Nephron progenitor cell (in vitro differentiated cells): ENCODE data around the gene CLIC1.
A peak's percentile ranks its signal among the peaks of the same experiment; 100 is the strongest.

Experiments
- DNase-seq: peaks from one replicate; pipeline ENCODE4 v3.0.0; 2021
- H3K27ac Mint-ChIP-seq: 2 replicates; pipeline ENCODE4 v1.8.0; 2021; ENCODE audit warnings: mild to moderate bottlenecking, moderate library complexity, mixed read lengths
- H3K27me3 Mint-ChIP-seq: 2 replicates; pipeline ENCODE4 v1.8.0; 2021; ENCODE audit warnings: mild to moderate bottlenecking, low read depth, mixed read lengths; ENCODE audit not compliant: poor library complexity
- H3K36me3 Mint-ChIP-seq: 2 replicates; pipeline ENCODE4 v1.8.0; 2021; ENCODE audit warnings: low read depth, mixed read lengths
- H3K4me1 Mint-ChIP-seq: 2 replicates; pipeline ENCODE4 v1.8.0; 2021; ENCODE audit warnings: mixed read lengths
- H3K4me3 Mint-ChIP-seq: 2 replicates; pipeline ENCODE4 v1.8.0; 2021; ENCODE audit warnings: mild to moderate bottlenecking, moderate library complexity, mixed read lengths
- H3K9me3 Mint-ChIP-seq: 2 replicates; pipeline ENCODE4 v1.8.0; 2021; ENCODE audit warnings: mild to moderate bottlenecking, moderate library complexity, mixed read lengths
- TF ChIP-seq, protein P1 (sequence below): fragments of 200-600 bp; sonication (generic); IDR thresholded peaks from 2 replicates; pipeline ENCODE4 v1.5.0; 2021; ENCODE audit warnings: antibody characterized with exemption

The CLIC1 gene

DNA sequence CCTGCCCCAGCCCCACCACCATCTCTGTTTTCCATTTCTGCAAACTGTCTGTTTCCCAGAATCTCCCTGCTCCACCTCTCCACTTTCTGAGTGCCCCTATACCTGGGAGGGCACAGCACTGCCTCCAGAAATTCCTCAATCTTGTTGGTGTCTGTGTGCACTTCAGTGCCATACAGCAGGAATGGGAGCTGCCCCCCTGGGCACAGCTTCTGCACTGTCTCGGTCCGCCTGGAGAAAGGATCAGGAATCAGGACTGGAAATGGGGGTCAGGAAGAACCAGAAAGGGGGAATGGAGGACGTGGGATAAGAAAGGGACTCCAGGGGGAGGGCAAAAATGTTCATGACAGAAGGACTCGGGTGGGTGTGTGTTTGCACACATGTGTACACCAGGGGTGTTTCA lies 2.6 kb downstream of the CLIC1 start:
- peaks cover 78% of the 10 kb centered on the region for H3K4me1 Mint-ChIP-seq

DNA sequence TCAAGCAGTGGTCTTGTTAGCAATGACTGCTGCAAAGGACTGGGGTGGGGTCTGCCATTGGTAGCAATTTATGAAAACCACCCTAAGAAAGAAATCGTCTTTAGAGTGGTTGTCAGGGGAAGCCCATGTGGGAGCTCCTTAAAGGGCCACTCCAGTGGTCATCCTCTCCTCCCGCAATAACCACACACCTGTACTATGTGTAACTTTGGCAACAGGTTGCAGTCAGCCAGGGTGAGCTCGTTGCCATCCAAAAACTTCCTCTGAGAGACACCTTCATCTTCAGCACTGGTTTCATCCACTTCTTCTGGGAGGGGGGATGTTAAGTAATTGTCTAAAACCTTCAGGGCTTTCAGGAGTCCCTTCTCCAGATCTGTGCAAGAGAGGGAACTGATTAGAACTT lies 4.3 kb downstream of the CLIC1 start:
- peaks cover 48% of the 10 kb centered on the region for H3K36me3 Mint-ChIP-seq
- no peaks in the 10 kb centered on the region for H3K9me3 Mint-ChIP-seq
- no peak overlapping the region for H3K4me3 Mint-ChIP-seq

More for the DNA sequence above, 2.6 kb downstream of the CLIC1 start:
- H3K9me3 Mint-ChIP-seq, result no peaks in the 10 kb centered on the region
- H3K27ac Mint-ChIP-seq, result peak overlapping the region; percentile 77
- H3K36me3 Mint-ChIP-seq, result peaks cover 35% of the 10 kb centered on the region
- H3K4me3 Mint-ChIP-seq, result peak overlapping the region; percentile 98
- no peak for DNase-seq
- no peaks in the 10 kb centered on the region for H3K27me3 Mint-ChIP-seq
- TF ChIP-seq, protein P1, sequence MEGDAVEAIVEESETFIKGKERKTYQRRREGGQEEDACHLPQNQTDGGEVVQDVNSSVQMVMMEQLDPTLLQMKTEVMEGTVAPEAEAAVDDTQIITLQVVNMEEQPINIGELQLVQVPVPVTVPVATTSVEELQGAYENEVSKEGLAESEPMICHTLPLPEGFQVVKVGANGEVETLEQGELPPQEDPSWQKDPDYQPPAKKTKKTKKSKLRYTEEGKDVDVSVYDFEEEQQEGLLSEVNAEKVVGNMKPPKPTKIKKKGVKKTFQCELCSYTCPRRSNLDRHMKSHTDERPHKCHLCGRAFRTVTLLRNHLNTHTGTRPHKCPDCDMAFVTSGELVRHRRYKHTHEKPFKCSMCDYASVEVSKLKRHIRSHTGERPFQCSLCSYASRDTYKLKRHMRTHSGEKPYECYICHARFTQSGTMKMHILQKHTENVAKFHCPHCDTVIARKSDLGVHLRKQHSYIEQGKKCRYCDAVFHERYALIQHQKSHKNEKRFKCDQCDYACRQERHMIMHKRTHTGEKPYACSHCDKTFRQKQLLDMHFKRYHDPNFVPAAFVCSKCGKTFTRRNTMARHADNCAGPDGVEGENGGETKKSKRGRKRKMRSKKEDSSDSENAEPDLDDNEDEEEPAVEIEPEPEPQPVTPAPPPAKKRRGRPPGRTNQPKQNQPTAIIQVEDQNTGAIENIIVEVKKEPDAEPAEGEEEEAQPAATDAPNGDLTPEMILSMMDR, result no peak

DNA sequence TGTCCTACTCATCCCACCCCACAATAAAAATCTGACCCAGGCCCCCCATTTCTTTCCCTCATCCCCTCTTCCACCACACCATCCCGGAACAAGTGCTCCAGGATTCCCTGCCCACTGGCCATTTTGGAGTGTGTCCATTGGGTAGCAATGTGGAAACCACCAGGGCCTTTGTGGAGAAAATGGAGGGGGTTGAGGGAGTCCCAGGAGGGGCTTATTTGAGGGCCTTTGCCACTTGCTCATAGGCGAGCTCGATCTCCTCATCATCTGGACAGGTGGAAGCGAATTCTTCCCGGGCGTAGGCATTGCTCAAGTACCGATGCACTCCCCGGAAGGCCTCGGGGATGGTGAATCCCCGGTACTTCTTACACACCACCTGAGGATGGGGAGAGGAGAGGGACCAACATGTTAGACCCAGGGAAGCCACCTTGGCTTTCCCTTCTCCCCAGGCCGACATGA lies 5.7 kb downstream of the CLIC1 start:
- Mint-ChIP-seq H3K27me3 (no peaks in the 10 kb centered on the region), H3K9me3 (no peaks in the 10 kb centered on the region), H3K4me1 (peaks cover 72% of the 10 kb centered on the region), H3K27ac (peak overlapping the region; percentile 92), H3K36me3 (peaks cover 62% of the 10 kb centered on the region), H3K4me3 (peak overlapping the region; percentile 97)
- no peak for DNase-seq
- TF ChIP-seq, protein P1, result no peak

More for the DNA sequence above, 4.3 kb downstream of the CLIC1 start:
- TF ChIP-seq, protein P1, result no peak
- Mint-ChIP-seq H3K27ac (no peak overlapping the region), H3K4me1 (peaks cover 72% of the 10 kb centered on the region), H3K27me3 (no peaks in the 10 kb centered on the region)
- no peak for DNase-seq

DNA sequence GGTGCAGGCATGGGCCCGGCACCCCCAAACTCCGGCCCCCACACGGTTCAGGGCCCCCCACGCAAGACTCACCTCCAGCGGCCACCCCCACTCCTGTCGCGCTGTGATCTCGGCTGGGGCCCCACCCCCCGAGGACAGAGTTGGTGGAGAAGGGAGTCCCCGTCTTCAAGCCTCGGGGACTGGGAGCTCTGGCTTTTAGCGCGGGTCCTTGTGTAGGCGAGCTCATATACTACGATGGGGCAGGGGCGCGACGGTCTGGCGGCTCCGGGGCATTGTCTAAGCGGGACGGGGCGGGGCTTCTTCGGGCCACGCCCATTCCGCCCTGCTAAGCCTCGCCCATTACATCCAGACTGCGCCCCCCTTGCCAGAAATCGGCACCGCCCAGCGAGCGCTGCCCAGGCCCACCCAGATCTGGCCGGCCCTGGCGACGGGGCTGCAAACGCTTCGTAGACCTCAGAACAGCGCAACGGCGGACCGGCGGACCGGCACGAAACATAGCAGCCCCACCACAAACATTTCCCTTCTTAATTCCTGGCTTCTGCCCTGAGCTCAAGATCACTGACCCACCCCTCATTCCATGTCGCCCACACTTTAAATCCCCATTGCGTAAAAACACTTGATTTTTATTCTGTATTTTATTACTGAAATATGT lies 6.2 kb downstream of the CLIC1 start:
- TF ChIP-seq, protein P1, result no peak
- DNase-seq, result peak; percentile 96
- no peaks in the 10 kb centered on the region for H3K9me3 Mint-ChIP-seq
- H3K4me1 Mint-ChIP-seq, result peaks cover 72% of the 10 kb centered on the region
- H3K27me3 Mint-ChIP-seq, result no peaks in the 10 kb centered on the region
- H3K27ac Mint-ChIP-seq, result peak overlapping the region; percentile 94
- peaks cover 66% of the 10 kb centered on the region for H3K36me3 Mint-ChIP-seq
- peak overlapping the region; percentile 97 for H3K4me3 Mint-ChIP-seq

DNA sequence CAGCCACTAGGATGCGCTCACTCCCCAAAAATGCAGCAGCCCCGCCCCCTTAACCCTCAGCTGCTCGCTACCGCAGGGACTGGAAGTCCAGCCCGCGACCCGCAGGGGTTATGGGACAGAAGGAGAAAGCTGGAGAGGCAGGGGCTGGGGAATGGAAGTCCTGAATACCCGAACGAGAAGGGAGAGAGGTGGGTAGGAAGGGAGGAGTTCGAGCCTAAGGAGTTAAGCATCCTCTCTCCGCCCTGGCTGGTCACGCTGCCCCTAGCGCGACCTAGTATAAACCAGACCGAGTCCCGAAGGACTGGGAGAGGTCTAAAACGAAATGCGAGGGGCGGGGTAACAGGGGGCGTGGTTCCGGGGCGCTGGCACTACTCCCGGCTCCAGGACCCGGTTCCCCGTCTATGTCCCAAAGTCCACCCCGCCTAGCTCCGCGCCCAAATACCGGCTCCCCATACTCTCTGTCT lies 6.8 kb downstream of the CLIC1 start:
- Mint-ChIP-seq H3K27ac (peak overlapping the region; percentile 98), H3K4me1 (peaks cover 71% of the 10 kb centered on the region), H3K9me3 (no peaks in the 10 kb centered on the region), H3K36me3 (peaks cover 70% of the 10 kb centered on the region), H3K4me3 (peak overlapping the region; percentile 97), H3K27me3 (no peaks in the 10 kb centered on the region)
- DNase-seq, result peak; percentile 90
- TF ChIP-seq, protein P1, result peak; percentile 70
